NCI-H1105 treated with DMSO at 0.1 percent for 48 hours (cell line): ENCODE measurements around the gene SH3BP2.

Experiments used
- DNase-seq: peaks from one replicate; lab custom pipeline; 2025; lab: John Stamatoyannopoulos, UW

Gene SH3BP2

GRCh38 chr4:2878346-2878745 is 85.5 kb downstream of the SH3BP2 start:
- no peak for DNase-seq

GRCh38 chr4:2879026-2879425 is 86.1 kb downstream of the SH3BP2 start:
- DNase-seq, result no peak

GRCh38 chr4:2881431-2881830 is 88.5 kb downstream of the SH3BP2 start:
- DNase-seq, result no peak

GRCh38 chr4:2882341-2882740 is 89.5 kb downstream of the SH3BP2 start:
- DNase-seq, result no peak

GRCh38 chr4:2886161-2886560 is 93.3 kb downstream of the SH3BP2 start:
- DNase-seq, result no peak

- DNase-seq, result no peak
These were observed 93.7 kb downstream of the SH3BP2 start for GRCh38 chr4:2886622-2887021.

- no peak for DNase-seq
These were observed 94.5 kb downstream of the SH3BP2 start for GRCh38 chr4:2887343-2887742.

- no peak for DNase-seq
These were observed 96.0 kb downstream of the SH3BP2 start for GRCh38 chr4:2888886-2889285.
